HepG2 (cell line): ENCODE measurements around the gene CARHSP1. TPM values are rescaled to one million over a fixed set of nuclear protein-coding genes. Genes with fewer than 3 reads are reported as not detected.
A peak's percentile ranks its signal among the peaks of the same experiment; 100 is the strongest.

Experiments used
- DMAP1 ChIP-seq: IDR thresholded peaks from 2 replicates; pipeline ENCODE4 v1.6.1; 2016
- ETV5 ChIP-seq: IDR thresholded peaks from 2 replicates; pipeline ENCODE4 v1.6.1; 2018; ENCODE audit warnings: missing biosample characterization, missing genetic modification reagents, inconsistent platforms, borderline replicate concordance
- HNRNPLL ChIP-seq: fragments of 200-400 bp; formaldehyde crosslinking; IDR thresholded peaks from 2 replicates; pipeline ENCODE4 v1.6.1; 2017; ENCODE audit warnings: mild to moderate bottlenecking, low read depth, low read length; ENCODE audit not compliant: poor library complexity, severe bottlenecking
- IKZF5 ChIP-seq: IDR thresholded peaks from 2 replicates; pipeline ENCODE4 v1.6.1; 2018; ENCODE audit warnings: missing genetic modification reagents, mild to moderate bottlenecking, missing compliant biosample characterization
- KMT2A ChIP-seq: sonication (generic); formaldehyde crosslinking; IDR thresholded peaks from 2 replicates; pipeline ENCODE4 v1.4.0; 2020; ENCODE audit warnings: missing genetic modification reagents
- MAFG ChIP-seq: sonication (generic); formaldehyde crosslinking; IDR thresholded peaks from 2 replicates; pipeline ENCODE4 v1.5.1; 2020; ENCODE audit warnings: mild to moderate bottlenecking, missing genetic modification reagents
- MTF2 ChIP-seq: sonication (generic); formaldehyde crosslinking; IDR thresholded peaks from 2 replicates; pipeline ENCODE4 v1.5.0; 2020; ENCODE audit warnings: missing genetic modification reagents, borderline replicate concordance
- NCOA5 ChIP-seq: sonication (generic); formaldehyde crosslinking; IDR thresholded peaks from 2 replicates; pipeline ENCODE4 v1.4.0; 2020; ENCODE audit warnings: missing genetic modification reagents
- PAWR ChIP-seq: sonication (generic); formaldehyde crosslinking; IDR thresholded peaks from 2 replicates; pipeline ENCODE4 v1.4.0; 2020; ENCODE audit warnings: missing genetic modification reagents, mild to moderate bottlenecking, borderline replicate concordance
- POGZ ChIP-seq: sonication (generic); formaldehyde crosslinking; IDR thresholded peaks from 2 replicates; pipeline ENCODE4 v1.4.0; 2020; ENCODE audit warnings: mild to moderate bottlenecking, missing genetic modification reagents
- RELA ChIP-seq: sonication (generic); formaldehyde crosslinking; IDR thresholded peaks from 2 replicates; pipeline ENCODE4 v1.4.0; 2020; ENCODE audit warnings: missing genetic modification reagents
- SP5 ChIP-seq: IDR thresholded peaks from 2 replicates; pipeline ENCODE4 v1.6.1; 2016; ENCODE audit warnings: low read depth, borderline replicate concordance
- TRAFD1 ChIP-seq: sonication (generic); formaldehyde crosslinking; IDR thresholded peaks from 2 replicates; pipeline ENCODE4 v1.5.1; 2020; ENCODE audit warnings: missing genetic modification reagents, mild to moderate bottlenecking, borderline replicate concordance
- TRIM22 ChIP-seq: fragments of 450-650 bp; IDR thresholded peaks from 2 replicates; pipeline ENCODE4 v1.6.1; 2017
- ZNF180 ChIP-seq: sonication (generic); formaldehyde crosslinking; IDR thresholded peaks from 2 replicates; pipeline ENCODE4 v1.4.0; 2020; ENCODE audit warnings: low read depth, missing genetic modification reagents, borderline replicate concordance
- ZNF446 ChIP-seq: sonication (generic); formaldehyde crosslinking; IDR thresholded peaks from 2 replicates; pipeline ENCODE4 v1.5.0; 2020; ENCODE audit warnings: mild to moderate bottlenecking, missing genetic modification reagents
- ZNF512B ChIP-seq: sonication (generic); formaldehyde crosslinking; IDR thresholded peaks from 2 replicates; pipeline ENCODE4 v1.5.1; 2020; ENCODE audit warnings: missing genetic modification reagents, mild to moderate bottlenecking, borderline replicate concordance
- ZNF549 ChIP-seq: sonication (generic); formaldehyde crosslinking; IDR thresholded peaks from 2 replicates; pipeline ENCODE4 v1.5.0; 2020; ENCODE audit warnings: missing genetic modification reagents
- ZNF552 ChIP-seq: sonication (generic); formaldehyde crosslinking; IDR thresholded peaks from 2 replicates; pipeline ENCODE4 v1.9.0; 2022; ENCODE audit warnings: missing genetic modification reagents, mild to moderate bottlenecking, borderline replicate concordance
- ZNF576 ChIP-seq: sonication (generic); formaldehyde crosslinking; IDR thresholded peaks from 2 replicates; pipeline ENCODE4 v1.4.0; 2020; ENCODE audit warnings: mild to moderate bottlenecking, missing genetic modification reagents
- ZNF7 ChIP-seq: IDR thresholded peaks from 2 replicates; pipeline ENCODE4 v1.6.1; 2016; ENCODE audit warnings: missing biosample characterization, missing genetic modification reagents
- ZSCAN9 ChIP-seq: IDR thresholded peaks from 2 replicates; pipeline ENCODE4 v1.6.1; 2016; ENCODE audit warnings: borderline replicate concordance
- polyA plus RNA-seq, 8 experiments: library from polyadenylated mRNA; depleted of rRNA in 3 of 8; stranded (reverse) in 7 of 8; unstranded in 1 of 8; fragments of >200 nt; fragmentation: Illumina TruSeq in 4 of 8; extraction: Trizol in 4 of 8; gene quantifications; 2 replicates each; pipeline versions ENCODE4 v1.2.1 to v1.2.3, GENCODE V29; 2011 to 2016; ENCODE audit warnings: low read depth in 4 of 8, missing spikeins in 1 of 8, mixed read lengths in 1 of 8; ENCODE audit not compliant: insufficient read depth in 1 of 8
- total RNA-seq, 5 experiments: library from RNA; depleted of rRNA; stranded (reverse); fragments of >200 nt; fragmentation: Illumina TruSeq; extraction: Trizol; gene quantifications; 2 replicates each; pipeline ENCODE4 v1.2.3, GENCODE V29; 2016; ENCODE audit warnings: low read depth in 1 of 5

CARHSP1 gene
- total and polyA plus RNA-seq, 2 of the 13 experiments (the other 11 are each of a cell fraction or from before 2014, with no cell fraction given) = 173 to 345 TPM

GRCh38 chr16:8869212-8869987, 594 bp upstream of the CARHSP1 start (continued):
- TF ChIP-seq ZSCAN9 (CRISPR knock-in tag) (0 out of 2 replicates have a peak, but pooled peaks have one; percentile 42), KMT2A (CRISPR knock-in tag) (no peak; the same call in 1 of the 2 replicates), RELA (CRISPR knock-in tag) (no peak), MAFG (CRISPR knock-in tag) (no peak), IKZF5 (CRISPR knock-in tag) (peak; percentile 88; the same call in 1 of the 2 replicates), ZNF7 (0 out of 2 replicates have a peak, but pooled peaks have one; percentile 3), HNRNPLL (peak; percentile 21), ZNF512B (no peak; the same call in 1 of the 2 replicates), PAWR (CRISPR knock-in tag) (no peak), ZNF549 (CRISPR knock-in tag) (no peak), NCOA5 (no peak), ZNF446 (CRISPR knock-in tag) (no peak), TRAFD1 (CRISPR knock-in tag) (peak; percentile 85; the same call in 1 of the 2 replicates), SP5 (CRISPR knock-in tag) (peak; percentile 87), TRIM22 (no peak), ETV5 (CRISPR knock-in tag) (no peak; the same call in 1 of the 2 replicates), DMAP1 (CRISPR knock-in tag) (0 out of 2 replicates have a peak, but pooled peaks have one; percentile 1), ZNF552 (no peak), ZNF180 (CRISPR knock-in tag) (no peak), MTF2 (CRISPR knock-in tag) (no peak), ZNF576 (CRISPR knock-in tag) (no peak), POGZ (CRISPR knock-in tag) (no peak)
